ENCODE results near the gene TMED10. TPM values are rescaled to one million over a fixed set of nuclear protein-coding genes. Genes with fewer than 3 reads are reported as not detected.
A peak's percentile ranks its signal among the peaks of the same experiment; 100 is the strongest.

TMED10 gene
- polyA plus RNA-seq, 2 of the 4 experiments (the other 2 are of a cell fraction) = 290 to 354 TPM

- no peak overlapping the region for H3K27ac ChIP-seq
- POLR2A ChIA-PET = no interaction called here
- FAIRE-seq (no peak), DNase-seq (ENCODE audit: low read depth in 1 of 2, low spot score in 1 of 2) (no peak), ATAC-seq (peak in 1 of 2 experiments; percentile 43; a peak in 2 of 6 replicates)
- WGBS (ENCODE audit: missing lambda C conversion rate) = 66% methylated on average over 4 of the region's 4 CpGs
- H3K9me3 ChIP-seq = no peaks in the 10 kb centered on the region
- no peak overlapping the region for H3K4me3 ChIP-seq
- H3K4me2 ChIP-seq = no peak overlapping the region
- no peaks in the 10 kb centered on the region for H3K4me1 ChIP-seq
- TF ChIP-seq RFX5 (IDR thresholded peaks at IDR 0.05) = no peak
- no peak for TF ChIP-seq NR3C1 (IDR thresholded peaks at IDR 0.05)
- no peak for TF ChIP-seq REST (IDR thresholded peaks at IDR 0.05)
- no peak for TF ChIP-seq KDM5A (IDR thresholded peaks at IDR 0.05)
- no peak for TF ChIP-seq TP53 (CRISPR knock-in tag; IDR thresholded peaks at IDR 0.05)
- TF ChIP-seq HMGXB4 (CRISPR knock-in tag; IDR thresholded peaks at IDR 0.05; ENCODE audit: borderline replicate concordance) = no peak
- no peak for TF ChIP-seq ZFP36 (IDR thresholded peaks at IDR 0.05; ENCODE audit: borderline replicate concordance, partially characterized antibody)
- TF ChIP-seq FOSL2 (IDR thresholded peaks at IDR 0.05) = no peak
- no peak for TF ChIP-seq FOSL2 (CRISPR knock-in tag; IDR thresholded peaks at IDR 0.05)
- TF ChIP-seq CHD4 (IDR thresholded peaks at IDR 0.05; ENCODE audit: borderline replicate concordance) = no peak
- TF ChIP-seq E2F6 (IDR thresholded peaks at IDR 0.05; ENCODE audit: borderline replicate concordance, low read depth) = no peak
- no peak for TF ChIP-seq RARB (CRISPR knock-in tag; IDR thresholded peaks at IDR 0.05)
- CTCF ChIA-PET = interaction anchor here (0.9 to 1.6 kb wide), 8 partner anchors 8 to 344 kb away, joined by 3 to 6 read pairs (median 4); no protein-coding TSS in a partner anchor
Measured at GRCh38 chr14:75217508-75218206, 41.2 kb upstream of the TMED10 start.

- Histone ChIP-seq H3K4me3 (no peak overlapping the region), H3K27ac (no peak overlapping the region), H3K4me1 (no peaks in the 10 kb centered on the region), H3K9me3 (no peaks in the 10 kb centered on the region), H3K4me2 (no peak overlapping the region)
- ATAC-seq (no peak), DNase-seq (ENCODE audit: low read depth in 1 of 2, low spot score in 1 of 2) (no peak), FAIRE-seq (no peak)
- ChIA-PET POLR2A (no interaction called here), CTCF (interaction anchor here (0.5 to 1.6 kb wide), 5 partner anchors 9 to 79 kb away, joined by 4 to 6 read pairs (median 5); no protein-coding TSS in a partner anchor)
- no peak for TF ChIP-seq ATOH8 (CRISPR knock-in tag; IDR thresholded peaks at IDR 0.05; ENCODE audit: low read depth)
- TF ChIP-seq FOXS1 (CRISPR knock-in tag; IDR thresholded peaks at IDR 0.05) = no peak
- no peak for TF ChIP-seq MYC (IDR thresholded peaks at IDR 0.05; ENCODE audit: borderline replicate concordance, low read length)
- TF ChIP-seq CEBPB (IDR thresholded peaks at IDR 0.05) = no peak
- TF ChIP-seq SMC3 (IDR thresholded peaks at IDR 0.05) = no peak
- no peak for TF ChIP-seq USF2 (IDR thresholded peaks at IDR 0.05)
- no peak for TF ChIP-seq JUN (IDR thresholded peaks at IDR 0.05)
- TF ChIP-seq MAFK (IDR thresholded peaks at IDR 0.05; ENCODE audit: partially characterized antibody) = no peak
- no peak for TF ChIP-seq FOSL2 (IDR thresholded peaks at IDR 0.05)
- no peak for TF ChIP-seq FOSL2 (CRISPR knock-in tag; IDR thresholded peaks at IDR 0.05)
- TF ChIP-seq TFCP2L1 (CRISPR knock-in tag; IDR thresholded peaks at IDR 0.05) = no peak
- WGBS (ENCODE audit: missing lambda C conversion rate) = 77% methylated on average over 6 of the region's 6 CpGs
Measured at GRCh38 chr14:75216427-75217006, 40.1 kb upstream of the TMED10 start.

All from A549 (cell line).